NCI-H510A treated with DMSO at 0.1 percent for 48 hours (cell line): Measurements from ENCODE around the gene UBE2D1.

Source experiments
- DNase-seq: peaks from one replicate; lab custom pipeline; 2025; lab: John Stamatoyannopoulos, UW

UBE2D1 gene

DNA sequence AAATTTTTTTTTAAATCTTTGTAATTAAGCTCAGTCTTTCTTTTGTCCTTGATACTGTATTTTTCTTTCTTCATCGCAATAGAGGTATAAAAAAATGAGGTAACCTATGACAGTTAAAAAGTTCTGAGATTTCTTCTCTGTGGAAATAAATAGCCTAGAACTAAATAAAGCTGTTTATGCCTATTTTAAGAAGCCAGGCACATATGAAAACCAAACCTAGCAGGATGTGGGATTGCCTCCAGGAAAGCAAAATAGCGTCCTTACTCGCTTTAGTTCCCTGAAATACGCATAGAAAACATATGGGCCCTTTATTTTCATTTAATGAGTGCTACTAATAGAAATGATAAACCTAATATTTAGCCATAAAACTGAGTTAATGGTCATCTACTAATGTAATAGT, 6.6 kb downstream of the UBE2D1 start:
- DNase-seq = no peak

GRCh38 chr10:58341947-58342346, 7.1 kb downstream of the UBE2D1 start:
- DNase-seq = no peak

DNA sequence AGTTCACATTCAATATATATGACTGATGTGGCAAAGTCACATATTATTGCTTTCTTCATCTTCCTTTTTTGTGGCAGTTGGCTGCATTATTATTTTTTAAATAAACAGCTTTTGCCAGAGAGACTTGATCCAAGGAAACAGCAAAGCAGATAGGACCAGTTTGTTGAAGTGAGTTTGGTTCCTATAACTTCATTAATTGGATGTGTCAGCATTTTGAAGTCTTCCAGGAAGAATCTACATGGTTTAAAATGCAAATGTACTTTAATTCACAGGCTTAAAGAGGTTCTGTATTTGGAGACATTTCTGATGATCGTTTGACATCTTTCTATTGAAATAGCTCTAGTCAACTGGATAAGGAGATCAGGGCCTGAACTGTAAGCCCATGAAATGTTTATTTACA, 13.2 kb downstream of the UBE2D1 start:
- DNase-seq = no peak

GRCh38 chr10:58348571-58349033, 13.8 kb downstream of the UBE2D1 start:
- DNase-seq = no peak

- DNase-seq = no peak
These were observed 15.2 kb downstream of the UBE2D1 start for GRCh38 chr10:58350023-58350422.

DNA sequence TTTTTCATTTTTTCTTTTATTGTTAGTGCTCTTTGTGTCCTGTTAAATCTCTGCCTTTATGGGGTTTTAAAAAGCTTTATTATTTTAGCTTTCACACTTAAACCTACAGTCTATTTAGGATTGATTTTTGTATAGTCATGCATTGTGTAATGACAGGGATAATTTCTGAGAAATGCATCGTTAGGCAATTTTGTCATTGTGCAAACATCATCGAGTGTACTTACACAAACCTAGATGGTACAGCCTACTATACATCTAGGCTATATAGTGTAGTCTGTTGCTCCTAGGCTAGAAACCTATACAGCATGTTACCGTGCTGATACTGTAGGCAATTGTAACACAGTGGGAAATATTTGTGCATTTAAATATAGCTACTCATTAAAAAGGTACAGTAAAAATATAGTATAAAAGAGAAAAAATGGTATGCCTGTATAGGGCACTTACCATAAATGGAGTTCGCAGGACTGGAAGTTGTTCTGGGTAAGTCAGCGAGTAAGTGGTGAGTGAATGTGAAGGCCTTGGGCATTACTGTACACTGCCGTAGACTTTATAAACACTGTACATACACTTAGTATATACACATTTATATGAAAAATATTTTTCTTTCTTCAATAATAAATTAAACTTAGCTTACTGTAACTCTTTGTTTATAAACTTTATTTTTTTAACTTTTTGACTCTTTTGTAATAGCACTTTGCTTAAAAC, 16.0 kb downstream of the UBE2D1 start:
- no peak for DNase-seq

DNA sequence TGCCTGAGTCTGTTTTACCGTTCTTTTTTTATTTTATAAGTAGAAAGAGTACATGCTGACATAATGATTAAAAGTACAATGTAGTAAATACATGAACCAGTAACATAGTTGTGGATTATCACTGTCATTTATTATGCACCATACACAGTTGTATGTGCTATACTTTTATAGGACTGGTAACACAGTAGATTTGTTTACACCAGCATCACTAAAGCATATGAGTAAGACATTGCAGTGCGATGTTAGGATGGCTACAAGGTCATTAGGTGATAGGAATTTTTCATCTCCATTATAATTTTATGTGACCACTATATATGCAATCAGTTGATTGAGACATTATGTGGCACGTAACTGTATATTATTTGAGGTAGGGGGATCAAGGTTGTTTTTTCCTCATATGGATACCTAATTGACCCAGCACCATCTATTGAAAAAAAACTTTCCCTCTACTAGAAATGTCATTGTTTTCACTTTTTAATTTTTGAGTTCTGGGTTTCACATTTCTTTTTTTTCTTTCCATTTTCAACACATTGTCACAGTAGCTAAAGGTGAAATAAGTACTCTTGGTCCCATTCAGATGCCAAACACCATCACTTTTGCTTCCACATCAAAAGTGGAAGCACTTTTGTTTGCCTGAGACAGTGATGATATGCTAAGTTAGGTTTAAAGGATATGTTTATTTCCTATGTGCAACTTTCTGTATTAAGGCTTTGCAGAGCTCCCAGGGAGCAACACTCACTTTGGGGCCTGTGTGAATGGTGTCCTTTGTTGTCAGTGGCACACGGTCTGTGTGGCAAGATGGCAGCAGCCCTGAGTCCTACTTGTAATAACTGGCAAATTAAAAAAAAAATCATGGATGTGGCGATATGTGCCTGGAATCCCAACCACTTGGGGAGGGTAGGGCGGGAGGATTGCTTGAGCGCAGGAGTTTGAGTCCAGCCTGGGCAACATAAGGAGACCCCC, 17.1 kb downstream of the UBE2D1 start:
- DNase-seq = no peak

DNA sequence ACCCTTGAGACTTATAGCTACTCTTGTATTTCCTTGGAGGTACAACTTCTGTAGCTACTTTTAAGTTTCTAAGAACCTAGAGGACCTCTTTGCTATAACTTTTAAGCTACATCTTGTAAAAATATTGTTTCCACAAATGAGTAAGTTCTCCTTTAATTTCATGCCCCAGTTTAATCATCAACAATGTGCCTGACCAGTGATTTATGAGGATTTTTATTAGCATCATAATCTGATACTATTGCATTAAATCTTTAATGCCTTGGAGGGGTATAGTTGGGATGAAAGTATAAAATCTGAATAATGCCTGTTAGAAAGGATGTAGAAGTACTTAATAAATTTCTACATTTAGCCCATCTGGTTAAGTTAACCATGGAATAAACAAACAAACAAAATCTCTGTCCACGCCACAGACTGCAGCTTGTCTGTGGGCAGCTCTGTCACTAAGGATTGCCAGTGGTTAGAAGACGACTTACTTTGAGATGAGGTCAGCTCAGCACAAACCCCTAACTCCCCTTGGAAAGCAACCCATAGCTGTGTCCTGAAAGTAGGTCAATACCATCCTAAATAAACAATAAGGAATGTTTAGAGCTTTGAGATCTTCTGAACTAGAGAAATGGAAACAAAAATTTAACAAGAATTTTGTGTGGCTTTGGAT, 18.3 kb downstream of the UBE2D1 start:
- no peak for DNase-seq

- DNase-seq = no peak
These were observed 21.9 kb downstream of the UBE2D1 start for GRCh38 chr10:58356756-58357155.

DNA sequence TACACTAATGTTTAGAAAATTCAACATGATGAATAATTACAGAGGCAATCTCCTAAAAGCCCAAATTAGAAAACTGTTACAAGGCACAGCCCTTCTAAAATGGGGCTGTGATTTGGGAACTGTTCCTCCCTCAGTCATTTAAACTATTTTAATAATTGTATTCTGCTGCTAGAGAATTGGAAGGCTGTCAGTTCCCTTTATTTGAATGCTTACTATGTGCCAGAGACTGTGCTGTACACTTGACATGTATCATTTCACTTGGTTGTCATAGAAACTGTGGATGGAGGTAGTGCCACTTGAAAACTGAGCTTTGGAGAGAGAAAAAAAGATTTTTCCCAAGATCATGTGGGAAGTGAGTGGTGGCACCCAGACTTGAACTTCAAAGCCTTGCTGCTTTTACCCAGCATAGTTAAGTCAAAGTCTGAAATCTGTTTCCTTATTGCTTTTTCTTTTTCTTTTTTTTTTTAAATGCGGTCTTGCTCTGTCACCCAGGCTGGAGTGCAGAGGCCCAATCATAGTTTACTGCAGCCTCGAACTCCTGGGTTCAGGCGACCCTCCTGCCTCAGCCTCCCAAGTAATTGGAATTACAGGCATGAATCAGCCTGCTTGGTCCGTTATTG, 23.6 kb downstream of the UBE2D1 start:
- DNase-seq = no peak

- no peak for DNase-seq
These were observed 24.1 kb downstream of the UBE2D1 start for GRCh38 chr10:58358947-58359346.

DNA sequence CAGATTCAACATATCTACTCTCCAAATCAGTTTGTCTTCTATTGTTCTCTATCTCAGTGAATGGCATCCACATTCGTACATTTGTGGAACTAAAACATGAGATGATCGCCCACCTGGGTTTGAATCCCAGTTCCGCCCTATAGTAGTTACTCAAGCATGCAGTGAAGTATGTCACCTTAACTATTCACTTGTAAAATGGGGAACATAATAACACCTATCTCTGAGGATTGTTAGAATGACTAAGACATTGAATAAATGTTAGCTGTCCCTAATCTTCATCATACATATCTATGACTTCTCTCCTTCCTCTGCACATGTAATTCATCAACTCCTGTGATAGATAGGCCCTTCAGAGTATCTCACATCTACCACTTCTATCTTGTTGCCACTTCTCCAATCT, 24.7 kb downstream of the UBE2D1 start:
- DNase-seq = no peak

- peak; percentile 19 for DNase-seq
These were observed 25.7 kb downstream of the UBE2D1 start for GRCh38 chr10:58360412-58361004.

DNA sequence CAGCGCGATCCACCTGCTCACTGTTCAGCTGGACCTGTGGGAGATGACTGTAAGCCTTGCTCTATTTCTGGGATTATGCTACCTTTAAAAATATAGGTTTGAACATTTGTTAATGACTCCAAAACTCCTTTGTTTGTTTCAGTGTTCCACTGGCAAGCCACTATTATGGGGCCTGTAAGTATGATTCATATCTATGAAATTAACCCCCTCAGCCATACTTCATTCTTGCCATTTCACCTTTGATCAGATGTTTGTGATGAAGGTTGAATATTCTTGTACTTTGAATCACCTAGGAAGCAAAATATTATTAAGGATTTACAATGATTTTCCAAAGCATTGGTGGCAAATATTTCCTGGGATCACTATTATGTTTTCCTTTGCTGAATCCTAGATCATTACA, 26.5 kb downstream of the UBE2D1 start:
- no peak for DNase-seq

GRCh38 chr10:58362027-58362789, 27.4 kb downstream of the UBE2D1 start:
- no peak for DNase-seq

DNA sequence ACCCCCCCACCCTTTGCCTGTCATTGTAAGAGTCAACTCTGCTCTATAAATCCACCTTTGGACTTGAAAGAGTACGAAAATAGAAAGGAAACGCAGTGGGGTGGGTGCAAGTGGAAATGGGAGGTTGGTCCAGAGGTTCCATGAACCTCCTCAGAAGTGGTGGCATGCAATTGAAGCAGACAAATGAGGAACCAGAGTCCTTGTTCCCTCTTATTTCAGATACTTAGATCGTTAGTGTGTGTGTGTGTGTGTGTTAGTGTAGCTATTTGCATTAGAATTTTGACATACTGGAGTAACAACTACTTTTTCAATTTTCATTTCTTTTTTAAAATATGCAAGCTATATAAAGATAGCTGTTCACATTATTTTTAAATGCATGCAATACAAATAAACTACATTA, 32.3 kb downstream of the UBE2D1 start:
- DNase-seq = no peak

GRCh38 chr10:58371473-58371872, 36.7 kb downstream of the UBE2D1 start:
- DNase-seq = no peak

DNA sequence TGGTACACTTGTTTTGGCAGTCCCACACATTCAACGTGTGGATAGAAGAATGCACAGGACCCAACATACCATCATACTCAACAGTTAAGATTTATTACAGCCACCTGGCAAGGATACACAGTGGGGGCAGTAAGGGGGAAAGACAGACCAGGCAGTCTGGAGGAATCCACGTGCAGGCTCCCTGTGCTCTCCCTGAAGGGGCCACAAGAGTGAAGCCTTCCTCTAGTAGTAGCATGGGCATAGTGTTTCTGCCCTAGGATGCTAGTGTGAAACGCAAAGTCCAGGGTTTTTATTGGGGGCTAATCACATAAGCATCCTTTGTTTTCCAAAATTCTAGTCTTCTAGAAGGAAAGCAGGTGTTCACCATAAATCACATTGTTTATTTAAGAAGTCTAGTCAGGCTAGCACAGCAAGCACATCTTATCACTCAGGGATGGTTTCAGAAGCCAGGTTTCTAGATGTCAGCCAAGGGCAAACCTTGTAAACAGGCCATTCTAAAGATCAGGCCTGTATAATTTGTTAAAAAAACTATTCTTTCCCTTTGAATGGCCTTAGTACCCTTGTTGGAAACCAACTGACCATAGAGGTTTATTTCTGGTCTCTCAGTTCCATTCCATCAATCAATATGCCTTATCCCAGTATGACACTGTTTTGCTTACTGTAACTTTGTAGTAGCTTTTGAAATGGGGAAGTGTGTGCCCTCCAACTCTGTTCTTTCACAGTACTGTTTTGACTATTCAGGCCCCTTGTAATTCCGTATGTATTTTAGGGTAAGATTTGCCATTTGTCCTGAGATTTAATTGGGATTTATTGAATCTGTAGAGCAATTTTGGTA, 38.0 kb downstream of the UBE2D1 start:
- no peak for DNase-seq

DNA sequence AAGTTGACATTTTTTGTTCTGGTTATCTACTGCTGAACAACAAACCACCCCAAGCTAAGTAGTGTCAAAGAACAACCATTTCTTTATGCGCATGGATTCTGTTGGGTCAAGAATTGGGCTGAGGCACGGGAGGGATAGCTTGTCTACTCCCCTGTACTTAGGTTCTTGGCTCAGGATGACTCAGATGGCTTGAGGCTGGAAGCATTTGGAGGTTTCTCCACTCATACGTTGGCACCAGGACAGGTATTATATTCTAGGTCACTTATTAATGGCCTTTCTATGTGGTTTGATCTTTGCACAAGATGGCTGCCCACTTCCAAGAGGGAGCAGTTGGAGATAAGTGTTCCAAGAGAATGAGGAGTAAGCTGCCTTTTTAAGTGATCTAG, 38.6 kb downstream of the UBE2D1 start:
- no peak for DNase-seq

GRCh38 chr10:58382489-58382995, 47.7 kb downstream of the UBE2D1 start:
- DNase-seq = no peak
